Stimulated activated naive CD4-positive, alpha-beta T cell treated with Interleukin-2 at 50 U/mL for 16 hours (primary cell): ENCODE results near the gene SYK.

Experiments
- DNase-seq: peaks from one replicate; lab custom pipeline; 2025; lab: John Stamatoyannopoulos, UW

SYK gene

DNA sequence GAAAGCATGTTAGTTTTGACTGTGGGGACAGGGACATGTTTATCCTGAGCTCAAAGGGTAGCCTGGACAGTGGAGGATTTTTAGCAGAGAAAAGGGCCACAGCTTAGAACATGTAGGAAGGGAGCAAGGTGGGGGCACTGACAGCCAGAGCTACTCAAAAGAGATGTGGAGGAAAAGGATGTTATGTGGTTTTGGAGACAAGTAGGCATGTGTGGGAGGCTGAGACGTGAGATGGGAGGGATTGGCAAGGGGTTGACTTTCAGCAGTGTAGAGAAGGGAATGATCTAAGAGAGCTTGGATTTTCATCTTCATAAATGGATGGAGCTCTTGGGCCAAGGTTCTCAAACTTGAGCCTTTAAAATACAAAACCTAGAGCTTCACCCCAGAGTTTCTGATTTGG is 24.0 kb downstream of the SYK start:
- no peak for DNase-seq

- DNase-seq: no peak
These were observed 24.9 kb downstream of the SYK start for GRCh38 chr9:90826326-90827020.

DNA sequence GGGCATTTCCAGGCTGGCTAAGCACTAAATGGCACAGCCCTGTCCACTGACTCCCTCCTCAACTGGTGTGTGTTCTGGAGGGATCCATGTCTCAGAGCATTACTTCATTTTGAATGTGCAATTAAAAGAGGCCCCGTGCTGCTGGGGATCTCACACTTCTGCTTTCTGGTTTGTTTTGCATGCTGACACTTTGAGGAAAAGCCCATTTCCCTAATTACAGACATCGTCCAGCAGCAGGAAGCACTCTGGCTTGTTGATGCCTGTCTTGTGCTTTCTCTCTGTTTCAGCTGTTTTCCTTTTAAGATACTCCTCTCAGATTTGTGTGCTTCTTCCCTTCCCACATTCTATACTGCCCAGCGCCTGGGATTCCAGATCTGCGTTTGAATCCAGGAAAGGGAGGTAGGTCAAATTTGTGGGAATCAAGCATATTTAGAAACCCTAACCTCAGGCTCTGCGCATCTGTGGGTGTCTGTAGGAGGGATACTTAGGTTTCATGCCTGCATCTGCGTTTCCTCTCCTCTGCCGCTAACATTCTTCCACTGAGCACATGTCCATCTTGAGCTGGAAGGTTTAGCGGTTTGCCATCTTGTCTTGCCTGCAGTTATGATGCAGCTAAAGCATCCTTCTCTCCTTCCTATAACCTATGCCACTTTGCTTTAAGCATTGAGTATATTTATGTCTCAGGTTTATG is 25.7 kb downstream of the SYK start:
- no peak for DNase-seq

DNA sequence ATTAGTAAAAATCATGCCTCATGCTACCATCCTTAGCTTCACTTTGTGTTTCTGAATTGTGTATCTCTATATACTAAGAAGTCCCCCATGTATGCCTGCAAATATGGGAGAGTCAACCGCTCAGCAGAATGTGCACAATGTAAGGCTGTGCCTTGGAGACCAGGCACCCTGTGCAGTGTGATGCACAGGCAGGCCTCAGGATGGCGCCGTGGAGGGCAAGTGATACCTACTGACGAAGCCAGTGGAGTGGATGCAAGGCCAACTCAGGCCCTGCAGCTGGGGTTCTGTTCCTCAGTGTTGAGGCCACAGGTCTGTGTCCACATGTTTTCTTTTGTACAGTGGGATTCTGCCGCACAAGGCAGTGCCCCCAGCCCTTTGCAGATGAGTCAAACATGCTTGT is 28.4 kb downstream of the SYK start:
- no peak for DNase-seq

- DNase-seq: no peak
These were observed 29.4 kb downstream of the SYK start for GRCh38 chr9:90830977-90831376.

DNA sequence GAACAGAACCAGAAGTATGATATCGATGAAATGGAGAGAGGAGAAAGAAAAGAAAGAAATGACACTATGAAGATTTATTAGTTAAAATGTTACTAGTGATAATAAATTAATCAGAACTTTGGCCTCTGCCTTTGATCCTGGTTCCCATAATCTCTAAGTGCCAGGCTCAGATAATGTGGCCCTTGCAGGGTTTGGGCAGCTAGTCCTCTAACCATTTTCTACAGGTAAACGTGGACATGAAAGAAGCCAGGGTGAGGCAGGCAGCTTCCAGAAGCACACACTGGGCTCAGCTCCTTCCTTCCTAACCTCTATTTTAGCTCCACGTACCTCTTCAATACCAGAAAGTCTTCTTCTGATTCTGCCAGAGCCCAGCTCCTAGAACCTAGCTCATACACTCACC is 30.6 kb downstream of the SYK start:
- no peak for DNase-seq

- DNase-seq: no peak
These were observed 33.4 kb downstream of the SYK start for GRCh38 chr9:90834828-90835595.

- no peak for DNase-seq
These were observed 34.9 kb downstream of the SYK start for GRCh38 chr9:90836411-90837080.

DNA sequence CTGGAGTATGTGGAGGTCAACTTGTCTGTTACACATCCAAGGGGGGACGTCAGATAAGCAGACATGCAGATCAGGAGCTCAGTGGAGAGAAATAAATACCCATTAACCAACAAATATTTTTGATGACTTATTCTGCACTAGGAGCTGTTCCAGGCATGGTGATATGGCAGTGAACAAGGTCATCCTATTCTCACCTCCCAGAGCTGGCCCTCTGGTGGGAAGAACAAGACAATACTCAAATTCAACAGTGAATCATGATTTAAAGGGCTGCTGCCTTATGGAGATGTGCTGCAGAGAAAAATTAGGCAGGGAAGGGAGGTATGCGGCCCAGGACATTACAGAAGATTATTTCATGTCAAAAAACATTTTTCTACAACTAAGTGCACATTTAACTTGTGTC is 36.5 kb downstream of the SYK start:
- DNase-seq: no peak

DNA sequence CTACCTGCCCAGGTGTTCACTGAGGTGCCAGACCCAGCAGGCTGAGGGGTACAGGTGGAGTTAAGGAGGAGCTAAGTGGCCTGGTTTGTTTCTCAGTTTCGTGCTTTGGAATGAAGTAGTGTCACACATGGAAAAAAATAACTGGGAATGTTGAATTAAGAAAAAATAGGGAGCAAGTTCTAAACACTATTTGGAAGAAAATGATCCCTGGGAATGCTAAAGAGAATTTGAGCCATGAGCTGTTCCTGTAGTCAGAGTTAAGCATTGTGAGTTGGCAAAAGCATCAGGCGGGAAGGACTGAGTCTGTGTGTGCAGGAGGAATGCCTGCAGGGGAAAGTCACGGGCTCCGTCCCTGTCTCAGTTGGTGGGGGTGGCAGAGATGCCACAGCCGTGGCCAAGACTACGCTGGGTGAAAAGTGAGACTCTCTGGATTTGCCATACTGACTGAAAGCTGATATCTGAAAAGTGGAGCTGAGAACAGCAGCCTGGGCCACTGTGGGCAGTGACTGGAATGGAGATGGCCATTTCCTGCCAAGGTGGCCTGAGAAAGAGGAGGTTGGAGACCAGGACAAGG is 37.0 kb downstream of the SYK start:
- DNase-seq: no peak

- DNase-seq: no peak
These were observed 37.6 kb downstream of the SYK start for GRCh38 chr9:90839183-90839728.

DNA sequence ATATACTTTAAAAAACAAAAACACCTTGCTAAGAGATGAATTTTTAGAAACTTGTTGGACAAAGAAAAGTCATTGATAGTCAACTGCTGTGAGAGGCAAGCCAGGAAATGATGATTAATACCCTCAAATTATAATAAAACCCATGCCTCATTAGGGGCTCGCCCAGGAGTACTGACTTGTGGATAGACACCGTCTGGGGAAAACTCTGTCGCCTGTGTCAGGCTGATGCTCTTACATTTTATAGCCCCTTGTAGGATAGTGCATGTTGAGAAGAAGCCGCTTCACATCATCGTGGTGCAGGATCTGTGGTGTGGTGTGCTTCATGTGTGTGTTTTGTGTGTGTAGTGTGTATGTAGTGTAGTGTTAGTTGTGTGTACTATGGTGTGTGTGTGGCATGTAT is 39.1 kb downstream of the SYK start:
- DNase-seq: no peak

DNA sequence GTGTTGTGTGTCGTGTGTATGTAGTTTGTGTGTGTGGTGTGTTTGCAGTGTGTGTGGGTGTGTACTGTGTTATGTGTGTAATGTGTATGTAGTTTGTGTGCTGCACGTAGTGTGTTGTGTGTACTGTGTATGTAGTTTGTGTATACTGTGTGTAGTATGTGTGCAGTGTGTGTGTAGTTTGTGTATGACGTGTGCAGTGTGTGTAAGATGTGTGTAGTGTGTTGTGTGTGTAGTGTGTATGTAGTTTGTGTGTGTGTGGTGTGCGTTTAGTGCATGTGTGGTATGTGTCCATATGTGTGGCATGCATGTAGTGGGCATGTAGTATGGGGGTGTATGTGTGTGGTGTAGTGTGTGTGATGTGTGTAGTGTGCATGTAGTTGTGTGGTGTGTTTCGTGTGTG is 39.6 kb downstream of the SYK start:
- no peak for DNase-seq

DNA sequence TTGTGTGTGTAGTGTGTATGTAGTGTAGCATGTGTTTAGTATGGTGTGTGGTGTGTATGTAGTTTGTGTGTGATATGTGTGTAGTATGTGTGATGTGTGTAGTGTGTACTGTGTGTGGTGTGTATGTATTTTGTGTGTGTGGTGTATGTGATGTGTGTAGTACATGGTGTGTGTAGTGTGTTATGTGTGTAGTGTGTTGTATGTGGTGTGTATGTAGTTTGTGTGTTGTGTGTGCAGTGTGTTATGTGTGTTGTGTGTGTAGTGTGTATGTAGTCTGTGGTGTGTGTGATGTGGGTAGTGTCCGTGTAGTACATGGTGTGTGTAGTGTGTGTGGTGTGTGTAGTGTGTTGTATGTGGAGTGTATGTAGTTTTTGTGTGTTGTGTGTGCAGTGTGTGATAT is 40.0 kb downstream of the SYK start:
- no peak for DNase-seq

DNA sequence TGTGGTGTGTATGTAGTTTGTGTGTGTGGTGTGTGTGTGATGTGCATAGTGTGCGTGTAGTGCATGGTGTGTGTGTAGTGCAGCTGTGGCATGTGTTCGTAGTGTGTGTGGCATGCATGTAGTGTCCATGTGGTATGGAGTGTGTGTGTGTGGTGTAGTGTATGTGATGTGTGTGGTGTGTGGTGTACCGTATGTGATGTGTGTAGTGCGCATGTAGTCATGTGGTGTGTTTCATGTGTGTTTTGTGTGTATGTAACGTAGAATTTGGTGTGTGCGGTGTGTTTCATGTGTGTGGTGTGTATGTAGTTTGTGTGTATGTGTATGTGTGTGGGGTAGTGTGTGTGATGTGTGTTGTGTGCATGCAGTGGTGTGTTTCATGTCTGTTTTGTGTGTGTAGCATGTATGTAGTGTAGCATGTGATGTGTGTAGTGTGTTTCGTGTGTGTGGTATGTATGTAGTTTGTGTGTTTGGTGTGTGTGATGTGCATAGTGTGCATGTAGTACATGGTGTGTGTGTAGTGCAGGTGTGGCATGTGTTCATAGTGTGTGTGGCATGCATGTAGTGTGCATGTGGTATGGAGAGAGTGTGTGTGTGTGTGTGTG is 40.7 kb downstream of the SYK start:
- DNase-seq: no peak

DNA sequence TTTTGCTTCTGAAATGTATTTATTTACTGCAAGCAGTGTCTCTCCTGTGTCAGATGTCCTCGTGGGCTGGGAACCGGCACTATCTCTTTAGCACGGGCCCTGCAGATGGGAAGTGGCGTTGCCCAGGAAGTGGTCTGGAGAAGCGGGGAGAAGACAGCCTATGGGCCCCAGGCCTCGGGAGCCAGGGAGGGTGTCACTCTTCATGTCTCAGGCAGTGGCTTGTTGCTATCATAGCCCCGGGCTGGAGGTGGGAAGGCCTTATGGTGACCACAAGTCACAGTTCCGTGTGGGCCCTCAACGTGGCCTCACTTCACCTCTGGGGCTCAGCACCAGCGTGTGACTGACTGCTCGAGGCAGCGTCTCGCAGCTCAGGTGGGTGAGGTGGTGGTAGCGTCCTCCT is 41.4 kb downstream of the SYK start:
- DNase-seq: no peak

- no peak for DNase-seq
These were observed 41.9 kb downstream of the SYK start for GRCh38 chr9:90843525-90843924.

DNA sequence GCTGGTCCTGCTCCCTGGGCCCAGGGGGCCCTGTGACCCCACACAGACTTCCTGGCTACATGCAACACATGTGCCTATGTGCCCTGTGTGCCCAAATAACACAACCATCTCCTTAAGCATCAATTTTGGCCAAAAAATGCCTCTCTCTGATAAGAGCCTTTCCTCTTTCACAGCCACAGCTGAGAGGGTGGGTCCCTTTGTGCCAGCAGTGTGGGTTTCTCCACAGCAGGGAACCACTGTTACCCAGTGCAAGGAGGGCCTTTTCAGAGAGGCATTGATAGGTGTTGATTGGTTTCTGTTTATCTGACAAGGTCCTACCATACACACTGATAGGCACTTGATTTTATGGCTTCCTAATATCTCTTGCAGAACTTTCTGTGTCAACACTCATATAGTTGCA is 42.7 kb downstream of the SYK start:
- no peak for DNase-seq

DNA sequence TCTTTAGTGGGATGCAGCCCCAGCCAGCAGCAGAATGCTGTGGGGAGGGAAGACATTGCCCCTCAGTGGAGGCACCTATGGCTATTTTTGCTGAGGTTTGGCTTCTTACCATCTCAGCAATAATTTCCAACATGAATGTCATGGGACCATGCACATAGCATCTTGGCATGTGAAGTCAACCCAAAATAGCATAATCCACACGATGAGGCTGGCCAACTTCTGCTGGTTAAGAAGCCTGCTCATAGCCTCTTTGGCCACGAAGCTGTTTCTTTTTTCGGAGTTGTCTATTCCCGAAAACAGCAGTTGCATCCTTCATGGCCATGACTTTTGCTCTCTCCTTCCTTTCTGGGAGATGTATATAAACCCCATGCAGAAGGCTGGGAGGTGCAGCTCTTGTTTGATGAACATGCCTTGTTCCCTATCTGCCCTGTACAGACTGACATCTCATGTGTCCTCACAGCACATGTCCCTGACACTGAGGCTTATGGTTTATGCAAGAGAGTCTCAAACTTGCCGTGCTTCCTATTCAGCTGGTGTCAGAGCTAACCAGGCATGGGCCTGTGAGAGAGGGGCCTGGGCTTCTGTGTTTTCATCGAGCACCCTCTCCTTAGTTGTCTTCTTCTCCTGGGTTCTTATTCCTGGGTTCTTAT is 45.3 kb downstream of the SYK start:
- no peak for DNase-seq

- no peak for DNase-seq
These were observed 46.4 kb downstream of the SYK start for GRCh38 chr9:90847971-90848370.

DNA sequence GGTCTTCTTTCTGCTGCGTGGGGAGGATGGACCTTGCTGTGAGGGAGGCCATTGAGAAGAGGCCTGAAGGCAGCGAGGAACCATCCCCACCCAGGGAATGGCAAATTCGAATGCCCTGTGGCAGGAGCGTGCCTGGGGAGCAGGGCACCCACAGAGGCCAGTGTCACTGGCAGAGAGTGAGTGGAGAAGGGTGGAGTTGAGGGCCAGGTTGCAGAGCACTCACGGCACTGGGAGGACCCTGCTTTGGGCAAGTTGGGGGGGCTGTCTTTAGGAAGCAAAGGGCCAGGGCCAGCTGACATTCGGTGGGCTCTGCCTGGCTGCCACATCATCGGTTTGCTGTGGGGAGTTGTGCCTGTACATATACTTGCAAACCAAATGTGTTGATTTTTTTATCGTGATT is 47.2 kb downstream of the SYK start:
- no peak for DNase-seq
